GM10266 (cell line): ENCODE results near the gene KIF21B.

Experiments
- DNase-seq: peaks from one replicate; pipeline ENCODE4 v3.0.0; 2012; ENCODE audit errors: extremely low spot score
- TF ChIP-seq, protein P1 (sequence below): IDR thresholded peaks from 2 replicates; pipeline ENCODE4 v1.5.1; 2012; ENCODE audit warnings: mild to moderate bottlenecking, low read depth; ENCODE audit not compliant: control insufficient read depth, insufficient read depth; ENCODE audit errors: missing control alignments

Gene KIF21B

DNA sequence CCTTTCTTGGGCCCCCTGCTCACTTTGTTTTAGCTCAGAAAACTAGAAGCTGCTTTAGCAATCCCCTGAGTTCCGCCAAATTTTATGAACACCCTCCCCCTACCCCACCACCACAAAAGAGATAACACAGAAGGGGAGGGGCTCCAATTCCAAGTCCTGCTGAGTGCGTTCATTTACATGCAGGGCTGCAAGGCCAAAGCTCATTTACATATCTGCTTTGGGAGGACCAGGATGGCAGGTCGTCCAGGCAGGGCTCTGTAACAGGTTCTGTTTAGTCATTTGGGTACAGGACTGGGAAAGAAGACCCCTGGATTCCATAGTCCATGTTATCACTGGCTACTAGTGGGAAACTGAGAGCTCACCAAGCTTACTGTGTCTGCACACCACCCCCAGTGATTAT is 35.9 kb upstream of the KIF21B start:
- TF ChIP-seq, protein P1, sequence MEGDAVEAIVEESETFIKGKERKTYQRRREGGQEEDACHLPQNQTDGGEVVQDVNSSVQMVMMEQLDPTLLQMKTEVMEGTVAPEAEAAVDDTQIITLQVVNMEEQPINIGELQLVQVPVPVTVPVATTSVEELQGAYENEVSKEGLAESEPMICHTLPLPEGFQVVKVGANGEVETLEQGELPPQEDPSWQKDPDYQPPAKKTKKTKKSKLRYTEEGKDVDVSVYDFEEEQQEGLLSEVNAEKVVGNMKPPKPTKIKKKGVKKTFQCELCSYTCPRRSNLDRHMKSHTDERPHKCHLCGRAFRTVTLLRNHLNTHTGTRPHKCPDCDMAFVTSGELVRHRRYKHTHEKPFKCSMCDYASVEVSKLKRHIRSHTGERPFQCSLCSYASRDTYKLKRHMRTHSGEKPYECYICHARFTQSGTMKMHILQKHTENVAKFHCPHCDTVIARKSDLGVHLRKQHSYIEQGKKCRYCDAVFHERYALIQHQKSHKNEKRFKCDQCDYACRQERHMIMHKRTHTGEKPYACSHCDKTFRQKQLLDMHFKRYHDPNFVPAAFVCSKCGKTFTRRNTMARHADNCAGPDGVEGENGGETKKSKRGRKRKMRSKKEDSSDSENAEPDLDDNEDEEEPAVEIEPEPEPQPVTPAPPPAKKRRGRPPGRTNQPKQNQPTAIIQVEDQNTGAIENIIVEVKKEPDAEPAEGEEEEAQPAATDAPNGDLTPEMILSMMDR = no peak
- DNase-seq = no peak

DNA sequence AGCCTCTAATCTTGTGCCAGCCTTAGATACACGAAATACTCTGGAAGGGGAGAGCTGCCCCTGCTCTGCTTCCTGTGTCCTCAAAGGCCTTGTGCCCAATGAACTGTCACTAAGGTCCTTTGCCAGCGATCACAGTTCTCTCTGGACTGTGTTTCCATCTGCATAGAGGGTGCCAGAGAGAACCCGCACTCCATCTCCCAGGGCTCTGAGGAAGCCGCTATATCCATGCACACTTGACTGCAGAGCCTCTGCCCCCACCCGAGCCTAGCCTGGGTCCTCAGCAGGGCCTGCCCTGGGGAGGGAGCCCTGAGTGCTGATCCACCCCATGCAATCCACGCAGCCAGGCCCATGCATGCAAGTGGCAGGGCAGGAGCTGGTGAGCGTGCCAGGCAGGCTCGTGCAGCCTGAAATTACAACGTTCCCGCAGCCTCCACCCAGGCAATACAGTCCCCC is 30.6 kb upstream of the KIF21B start:
- TF ChIP-seq, protein P1 = no peak
- no peak for DNase-seq

DNA sequence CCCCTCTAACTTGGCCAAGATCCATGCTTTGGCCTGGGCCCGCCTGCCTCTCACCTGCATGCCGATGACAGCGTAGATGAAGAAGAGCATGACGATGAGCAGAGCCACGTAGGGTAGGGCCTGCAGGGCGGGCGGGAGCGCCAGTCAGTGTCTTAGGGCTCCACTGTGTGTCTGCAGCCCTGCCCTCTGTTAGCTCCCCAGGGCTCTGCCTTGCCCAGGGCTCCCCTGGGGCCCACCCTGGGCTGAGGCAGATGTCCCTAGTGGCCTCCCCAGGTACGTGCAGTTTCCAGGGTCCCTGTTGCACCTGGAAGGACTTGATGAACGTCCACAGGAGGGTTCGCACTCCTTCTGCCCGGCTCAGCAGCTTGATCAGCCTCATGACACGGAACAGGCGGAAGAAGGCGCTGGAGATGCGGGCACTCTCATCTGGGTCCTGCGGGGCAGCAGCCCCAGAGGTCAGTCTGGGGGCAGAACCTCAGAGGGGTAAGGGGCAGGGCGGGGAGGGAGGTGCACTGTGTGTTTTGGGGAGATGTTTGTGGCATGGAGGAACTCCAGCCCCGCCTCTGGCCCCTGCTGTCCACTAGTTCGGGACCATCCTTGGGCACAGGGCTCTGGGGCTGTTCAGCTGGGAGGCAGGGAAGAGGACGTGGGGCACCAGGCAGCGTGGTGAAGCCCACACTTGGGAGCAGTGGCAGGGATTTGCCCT is 29.8 kb upstream of the KIF21B start:
- TF ChIP-seq, protein P1 = no peak
- DNase-seq = no peak

GRCh38 chr1:201051399-201051798 is 27.9 kb upstream of the KIF21B start:
- TF ChIP-seq, protein P1 = no peak
- no peak for DNase-seq

GRCh38 chr1:201050515-201051277 is 27.2 kb upstream of the KIF21B start:
- DNase-seq = no peak
- TF ChIP-seq, protein P1 = no peak

- DNase-seq = no peak
Observed at GRCh38 chr1:201049248-201049831, 25.8 kb upstream of the KIF21B start.

More at GRCh38 chr1:201049248-201049831, 25.8 kb upstream of the KIF21B start:
- TF ChIP-seq, protein P1 = no peak
